ENCODE measurements around the gene ADISSP. TPM values are rescaled to one million over a fixed set of nuclear protein-coding genes. Genes with fewer than 3 reads are reported as not detected.

Gene ADISSP
- total RNA-seq, 1 donor: 18.5 TPM

DNA sequence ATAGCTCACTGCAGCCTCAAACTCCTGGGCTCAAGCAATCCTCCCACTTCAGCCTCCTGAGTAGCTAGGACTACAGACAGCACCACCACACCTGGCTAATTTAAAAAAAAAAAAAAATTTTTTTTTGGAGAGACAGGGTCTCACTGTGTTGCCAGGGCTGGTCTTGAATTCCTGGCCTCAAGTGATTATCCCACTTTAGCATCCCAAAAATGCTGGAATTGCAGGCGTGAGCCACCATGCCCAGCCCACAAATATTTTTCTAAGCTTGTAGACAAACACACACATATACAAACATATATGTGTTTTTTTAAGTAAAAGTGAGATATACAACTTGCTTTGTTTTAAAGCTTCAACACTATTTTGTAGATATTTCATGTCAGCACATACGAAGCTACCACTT is 24.3 kb downstream of the ADISSP start:
- H3K27me3 ChIP-seq (ENCODE audit: insufficient read depth, low read length): peaks cover 9% of the 10 kb centered on the region
- TF ChIP-seq, protein P1, sequence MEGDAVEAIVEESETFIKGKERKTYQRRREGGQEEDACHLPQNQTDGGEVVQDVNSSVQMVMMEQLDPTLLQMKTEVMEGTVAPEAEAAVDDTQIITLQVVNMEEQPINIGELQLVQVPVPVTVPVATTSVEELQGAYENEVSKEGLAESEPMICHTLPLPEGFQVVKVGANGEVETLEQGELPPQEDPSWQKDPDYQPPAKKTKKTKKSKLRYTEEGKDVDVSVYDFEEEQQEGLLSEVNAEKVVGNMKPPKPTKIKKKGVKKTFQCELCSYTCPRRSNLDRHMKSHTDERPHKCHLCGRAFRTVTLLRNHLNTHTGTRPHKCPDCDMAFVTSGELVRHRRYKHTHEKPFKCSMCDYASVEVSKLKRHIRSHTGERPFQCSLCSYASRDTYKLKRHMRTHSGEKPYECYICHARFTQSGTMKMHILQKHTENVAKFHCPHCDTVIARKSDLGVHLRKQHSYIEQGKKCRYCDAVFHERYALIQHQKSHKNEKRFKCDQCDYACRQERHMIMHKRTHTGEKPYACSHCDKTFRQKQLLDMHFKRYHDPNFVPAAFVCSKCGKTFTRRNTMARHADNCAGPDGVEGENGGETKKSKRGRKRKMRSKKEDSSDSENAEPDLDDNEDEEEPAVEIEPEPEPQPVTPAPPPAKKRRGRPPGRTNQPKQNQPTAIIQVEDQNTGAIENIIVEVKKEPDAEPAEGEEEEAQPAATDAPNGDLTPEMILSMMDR (IDR thresholded peaks at IDR 0.05; ENCODE audit: extremely low read depth, low read depth, low read length): no peak
- no peak overlapping the region for H3K27ac ChIP-seq (ENCODE audit: low read depth, low read length)
- no peaks in the 10 kb centered on the region for H3K9me3 ChIP-seq (ENCODE audit: low read depth, low read length)
- no peak overlapping the region for H3K4me2 ChIP-seq (ENCODE audit: insufficient read depth, low read length)
- H3K36me3 ChIP-seq (ENCODE audit: insufficient read depth, low read length): no peaks in the 10 kb centered on the region
- H4K20me1 ChIP-seq (ENCODE audit: insufficient read depth, low read length): no peaks in the 10 kb centered on the region
- H2AFZ ChIP-seq (ENCODE audit: low read length): no peak overlapping the region
- H3K4me1 ChIP-seq (ENCODE audit: insufficient read depth, low read length): no peaks in the 10 kb centered on the region
- H3K4me3 ChIP-seq (ENCODE audit: insufficient read depth, low read length): no peak overlapping the region
- no peaks in the 10 kb centered on the region for H3K79me2 ChIP-seq (ENCODE audit: insufficient read depth, low read length)
- no peak for DNase-seq (ENCODE audit: insufficient read length, low spot score, missing footprints)

DNA sequence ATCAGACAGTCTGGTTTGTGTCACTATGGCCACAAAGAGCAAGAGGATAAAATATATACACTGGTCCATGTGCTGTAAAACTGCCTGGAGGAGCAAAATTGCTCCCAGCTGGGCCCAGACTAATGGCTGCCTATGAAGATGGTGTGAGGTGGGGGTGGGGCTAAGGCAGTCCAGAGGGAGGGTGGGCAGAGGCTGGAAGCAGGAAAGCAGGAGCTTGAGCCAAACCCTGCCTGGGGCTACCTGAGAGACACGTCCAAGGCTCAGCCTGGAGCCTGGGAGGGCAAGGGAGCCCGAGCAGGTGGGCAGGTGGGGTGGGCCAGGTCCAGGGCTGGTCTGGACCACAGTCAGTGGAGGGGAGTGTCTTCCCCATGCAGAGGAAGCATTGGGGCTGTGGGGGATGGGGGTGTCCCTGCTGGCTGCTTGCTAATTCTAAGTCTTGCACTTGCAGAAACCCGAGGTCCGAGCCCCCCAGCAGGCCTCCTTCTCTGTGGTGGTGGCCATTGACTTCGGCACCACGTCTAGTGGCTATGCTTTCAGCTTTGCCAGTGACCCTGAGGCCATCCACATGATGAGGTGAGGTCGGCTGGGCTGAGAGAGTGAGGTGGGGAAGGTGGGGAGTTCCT is 25.6 kb downstream of the ADISSP start:
- Histone ChIP-seq H3K36me3 (ENCODE audit: insufficient read depth, low read length) (no peaks in the 10 kb centered on the region), H3K27ac (ENCODE audit: low read depth, low read length) (no peak overlapping the region), H3K79me2 (ENCODE audit: insufficient read depth, low read length) (no peaks in the 10 kb centered on the region), H4K20me1 (ENCODE audit: insufficient read depth, low read length) (no peaks in the 10 kb centered on the region), H3K9me3 (ENCODE audit: low read depth, low read length) (no peaks in the 10 kb centered on the region), H2AFZ (ENCODE audit: low read length) (no peak overlapping the region), H3K4me3 (ENCODE audit: insufficient read depth, low read length) (no peak overlapping the region), H3K27me3 (ENCODE audit: insufficient read depth, low read length) (peaks cover 11% of the 10 kb centered on the region), H3K4me1 (ENCODE audit: insufficient read depth, low read length) (no peaks in the 10 kb centered on the region), H3K4me2 (ENCODE audit: insufficient read depth, low read length) (no peak overlapping the region)
- DNase-seq (ENCODE audit: insufficient read length, low spot score, missing footprints): peak; percentile 82
- TF ChIP-seq, protein P1 (IDR thresholded peaks at IDR 0.05; ENCODE audit: extremely low read depth, low read depth, low read length): no peak

DNA sequence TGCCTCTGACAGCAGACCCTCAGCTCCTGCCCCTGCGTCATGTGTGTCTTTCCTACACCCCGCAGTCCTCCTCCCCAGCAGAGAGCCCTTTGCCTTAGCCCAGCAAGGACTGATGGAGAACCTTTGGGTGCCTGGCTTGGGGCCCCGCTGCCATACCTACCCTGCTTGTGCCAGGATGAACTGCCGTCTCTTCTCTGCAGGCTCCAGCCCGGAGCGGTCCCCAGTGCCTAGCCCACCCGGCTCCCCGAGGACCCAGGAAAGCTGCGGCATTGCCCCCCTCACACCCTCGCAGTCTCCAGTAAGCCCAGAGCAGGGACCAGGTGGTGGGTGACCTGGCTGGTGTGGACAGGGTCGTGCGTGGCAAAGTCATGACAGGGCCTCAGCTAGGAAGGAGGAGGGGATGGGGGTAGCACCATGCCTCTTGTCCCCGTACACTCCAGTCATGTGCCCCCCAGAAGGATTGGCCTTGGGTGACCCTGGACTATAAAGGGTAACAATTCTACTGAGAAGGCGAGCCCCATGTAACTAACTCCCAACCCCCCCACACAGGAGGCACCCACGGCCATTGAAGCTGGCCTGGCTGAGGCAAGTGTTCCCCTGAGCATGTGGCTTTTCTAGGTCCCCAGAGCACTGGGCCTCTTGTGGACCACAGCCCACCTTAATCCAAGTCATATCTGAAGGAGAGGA is 26.8 kb downstream of the ADISSP start:
- Histone ChIP-seq H3K27me3 (ENCODE audit: insufficient read depth, low read length) (peaks cover 11% of the 10 kb centered on the region), H3K4me3 (ENCODE audit: insufficient read depth, low read length) (no peak overlapping the region), H2AFZ (ENCODE audit: low read length) (no peak overlapping the region), H3K9me3 (ENCODE audit: low read depth, low read length) (no peaks in the 10 kb centered on the region), H3K79me2 (ENCODE audit: insufficient read depth, low read length) (no peaks in the 10 kb centered on the region), H3K4me2 (ENCODE audit: insufficient read depth, low read length) (no peak overlapping the region), H3K36me3 (ENCODE audit: insufficient read depth, low read length) (no peaks in the 10 kb centered on the region), H3K27ac (ENCODE audit: low read depth, low read length) (no peak overlapping the region), H3K4me1 (ENCODE audit: insufficient read depth, low read length) (no peaks in the 10 kb centered on the region), H4K20me1 (ENCODE audit: insufficient read depth, low read length) (no peaks in the 10 kb centered on the region)
- DNase-seq (ENCODE audit: insufficient read length, low spot score, missing footprints): peak; percentile 74
- TF ChIP-seq, protein P1 (IDR thresholded peaks at IDR 0.05; ENCODE audit: extremely low read depth, low read depth, low read length): no peak

DNA sequence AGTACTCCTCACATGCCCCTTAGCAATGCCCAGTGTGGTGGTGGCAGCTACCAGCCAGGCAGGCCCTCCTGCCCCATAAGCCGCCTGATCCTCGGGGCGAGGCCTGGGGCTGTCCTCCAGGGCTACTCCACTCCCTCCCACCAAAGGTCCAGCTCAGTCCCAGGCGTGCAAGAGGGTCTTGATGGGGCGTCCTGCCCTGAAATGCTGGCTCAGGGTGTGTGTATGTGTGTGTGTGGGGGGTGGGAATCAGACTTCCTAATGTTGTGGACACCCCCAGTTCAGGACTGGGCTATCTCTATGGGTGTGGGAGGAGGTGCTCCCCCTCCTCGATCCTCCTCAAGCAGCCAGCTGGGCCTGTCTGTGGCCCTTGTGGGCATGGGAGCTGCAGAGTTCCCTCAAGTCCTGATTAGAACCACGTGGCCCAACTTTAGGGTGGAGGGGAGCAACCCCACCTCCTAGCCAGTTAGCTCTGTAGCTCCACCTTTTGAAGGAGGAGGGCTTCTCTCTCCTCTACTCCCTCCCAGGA is 27.6 kb downstream of the ADISSP start:
- DNase-seq (ENCODE audit: insufficient read length, low spot score, missing footprints): peak; percentile 77
- Histone ChIP-seq H2AFZ (ENCODE audit: low read length) (no peak overlapping the region), H3K4me1 (ENCODE audit: insufficient read depth, low read length) (no peaks in the 10 kb centered on the region), H3K36me3 (ENCODE audit: insufficient read depth, low read length) (no peaks in the 10 kb centered on the region), H3K27me3 (ENCODE audit: insufficient read depth, low read length) (peaks cover 12% of the 10 kb centered on the region), H3K4me2 (ENCODE audit: insufficient read depth, low read length) (no peak overlapping the region), H3K27ac (ENCODE audit: low read depth, low read length) (no peak overlapping the region), H3K4me3 (ENCODE audit: insufficient read depth, low read length) (no peak overlapping the region), H3K9me3 (ENCODE audit: low read depth, low read length) (no peaks in the 10 kb centered on the region), H3K79me2 (ENCODE audit: insufficient read depth, low read length) (no peaks in the 10 kb centered on the region), H4K20me1 (ENCODE audit: insufficient read depth, low read length) (no peaks in the 10 kb centered on the region)
- TF ChIP-seq, protein P1 (IDR thresholded peaks at IDR 0.05; ENCODE audit: extremely low read depth, low read depth, low read length): no peak

Measured in osteoblast (primary cell).